H1 (cell line): Measurements from ENCODE around the gene SKIDA1. TPM values are rescaled to one million over a fixed set of nuclear protein-coding genes. Genes with fewer than 3 reads are reported as not detected.

Experiments used
- CTCF ChIA-PET: fragments of 300-600 bp; sonication (Branson Sonifier 250); formaldehyde crosslinking; loops from one replicate; lab custom pipeline; 2021; ENCODE audit not compliant: partially characterized antibody; lab: Charles Lee
- POLR2A ChIA-PET: fragments of 300-600 bp; sonication (Branson Sonifier 250); formaldehyde crosslinking; loops from one replicate; lab custom pipeline; 2021; ENCODE audit warnings: inconsistent platforms; ENCODE audit not compliant: partially characterized antibody; lab: Charles Lee
- DNase-seq, 2 experiments: peaks; one replicate each; pipeline versions ENCODE4 v3.0.0 to v3.0.0-alpha.2; 2010 to 2022; ENCODE audit warnings: low spot score in 2 of 2, low read depth in 1 of 2, mixed read lengths in 1 of 2
- FAIRE-seq: peaks from 2 replicates; lab custom pipeline; 2011; peaks lifted over from hg19 to GRCh38; lab: Jason Lieb, UNC
- H2AFZ ChIP-seq: 2 replicates; pipeline ENCODE4 v1.8.1; 2012; ENCODE audit warnings: low read length, inconsistent platforms
- H2AK5ac ChIP-seq: 2 replicates; pipeline ENCODE4 v1.6.1; 2013; ENCODE audit warnings: low read depth, low read length
- H2BK120ac ChIP-seq: replicated peaks from 2 replicates; pipeline ENCODE3; 2013; ENCODE audit warnings: low read depth, low read length, inconsistent platforms
- H2BK12ac ChIP-seq: 2 replicates; pipeline ENCODE4 v1.6.1; 2013; ENCODE audit warnings: low read depth, low read length
- H2BK15ac ChIP-seq: 2 replicates; pipeline ENCODE4 v1.6.1; 2013; ENCODE audit warnings: low read length
- H2BK20ac ChIP-seq: 2 replicates; pipeline ENCODE4 v1.6.1; 2013; ENCODE audit warnings: low read length
- H2BK5ac ChIP-seq: 2 replicates; pipeline ENCODE4 v1.6.1; 2013; ENCODE audit warnings: low read depth, low read length
- H3K14ac ChIP-seq: 2 replicates; pipeline ENCODE4 v1.6.1; 2013; ENCODE audit warnings: inconsistent platforms; ENCODE audit not compliant: insufficient read length
- H3K18ac ChIP-seq: 2 replicates; pipeline ENCODE4 v1.6.1; 2013; ENCODE audit warnings: low read length; ENCODE audit errors: extremely low read depth
- H3K23ac ChIP-seq: 2 replicates; pipeline ENCODE4 v1.6.1; 2013; ENCODE audit warnings: inconsistent platforms; ENCODE audit not compliant: insufficient read length
- H3K23me2 ChIP-seq: 2 replicates; pipeline ENCODE4 v1.6.1; 2013; ENCODE audit warnings: low read depth, low read length
- H3K27ac ChIP-seq: 2 replicates; pipeline ENCODE4 v1.6.1; 2011; ENCODE audit warnings: low read depth, low read length, inconsistent platforms
- H3K27me3 ChIP-seq, 4 experiments: replicated peaks in 1 of 4; 1 replicate in 1 of 4; 2 replicates in 3 of 4; pipeline versions ENCODE4 v1.6.1 to v1.8.1; 2011 to 2013; ENCODE audit warnings: low read length in 3 of 4, mild to moderate bottlenecking in 3 of 4, inconsistent platforms in 2 of 4, mixed read lengths in 2 of 4, moderate library complexity in 1 of 4; ENCODE audit not compliant: control insufficient read depth in 3 of 4, insufficient read depth in 3 of 4; ENCODE audit errors: extremely low read depth in 1 of 4
- H3K36me3 ChIP-seq, 4 experiments: 2 replicates each; pipeline versions ENCODE4 v1.6.1 to v1.8.1; 2011 to 2013; ENCODE audit warnings: mild to moderate bottlenecking in 4 of 4, low read length in 3 of 4, moderate library complexity in 2 of 4, control low read depth in 1 of 4, inconsistent platforms in 1 of 4; ENCODE audit not compliant: insufficient read depth in 4 of 4, control insufficient read depth in 2 of 4
- H3K4ac ChIP-seq: replicated peaks from 2 replicates; pipeline ENCODE3; 2013; ENCODE audit warnings: low read length, low read depth, mixed read lengths, inconsistent platforms; ENCODE audit not compliant: insufficient read length
- H3K4me1 ChIP-seq, 4 experiments: replicated peaks in 1 of 4; 1 replicate in 1 of 4; 2 replicates in 3 of 4; pipeline versions ENCODE4 v1.6.1 to v1.8.1; 2011 to 2013; ENCODE audit warnings: low read length in 3 of 4, inconsistent platforms in 2 of 4, mixed read lengths in 1 of 4; ENCODE audit not compliant: insufficient read depth in 4 of 4, control insufficient read depth in 3 of 4
- H3K4me2 ChIP-seq, 2 experiments: 2 replicates each; pipeline versions ENCODE4 v1.6.1 to v1.8.1; 2011 to 2013; ENCODE audit warnings: low read depth in 2 of 2, low read length in 2 of 2, control low read depth in 1 of 2, inconsistent platforms in 1 of 2, mild to moderate bottlenecking in 1 of 2; ENCODE audit not compliant: insufficient read depth in 1 of 2
- H3K4me3 ChIP-seq, 4 experiments: fragments of 200-600, 300-600 bp in 1 of 4; sonication (generic), shearing (Covaris generic), sonication (Bioruptor Twin) in 1 of 4; 2 replicates each; pipeline versions ENCODE4 v1.5.1 to v1.8.1; 2011 to 2016; ENCODE audit warnings: low read length in 4 of 4, low read depth in 3 of 4, control low read depth in 2 of 4, inconsistent platforms in 2 of 4, mild to moderate bottlenecking in 2 of 4, mixed read lengths in 1 of 4, moderate library complexity in 1 of 4; ENCODE audit not compliant: insufficient read depth in 2 of 4; ENCODE audit errors: extremely low read depth in 1 of 4
- H3K56ac ChIP-seq: replicated peaks from 2 replicates; pipeline ENCODE3; 2013; ENCODE audit warnings: low read depth, mild to moderate bottlenecking, mixed read lengths, low read length, inconsistent platforms; ENCODE audit not compliant: insufficient read length
- H3K79me1 ChIP-seq: 2 replicates; pipeline ENCODE4 v1.6.1; 2013; ENCODE audit warnings: low read depth, low read length, control low read depth
- H3K79me2 ChIP-seq, 2 experiments: 2 replicates each; pipeline versions ENCODE4 v1.6.1 to v1.8.1; 2012 to 2013; ENCODE audit warnings: low read length in 2 of 2, mild to moderate bottlenecking in 2 of 2, inconsistent platforms in 1 of 2; ENCODE audit not compliant: insufficient read depth in 2 of 2, control insufficient read depth in 1 of 2
- H3K9ac ChIP-seq, 4 experiments: replicated peaks in 1 of 4; 1 replicate in 1 of 4; 2 replicates in 3 of 4; pipeline versions ENCODE4 v1.6.1 to v1.8.1; 2011 to 2013; ENCODE audit warnings: low read depth in 3 of 4, low read length in 3 of 4, control low read depth in 2 of 4, mild to moderate bottlenecking in 2 of 4, moderate library complexity in 2 of 4, inconsistent platforms in 1 of 4; ENCODE audit errors: extremely low read depth in 1 of 4
- H3K9me3 ChIP-seq, 2 experiments: 2 replicates each; pipeline versions ENCODE4 v1.6.1 to v1.8.1; 2012 to 2013; ENCODE audit warnings: mild to moderate bottlenecking in 2 of 2, moderate library complexity in 2 of 2, control low read depth in 1 of 2, inconsistent platforms in 1 of 2, low read depth in 1 of 2, low read length in 1 of 2, mixed read lengths in 1 of 2; ENCODE audit not compliant: insufficient read depth in 2 of 2
- H4K20me1 ChIP-seq, 2 experiments: replicated peaks in 1 of 2; 2 replicates each; pipeline versions ENCODE3 to v1.8.1; 2011 to 2013; ENCODE audit warnings: inconsistent platforms in 2 of 2, low read length in 2 of 2, mild to moderate bottlenecking in 1 of 2; ENCODE audit not compliant: insufficient read depth in 2 of 2, control insufficient read depth in 1 of 2
- H4K5ac ChIP-seq: 2 replicates; pipeline ENCODE4 v1.6.1; 2013; ENCODE audit warnings: low read length, low read depth, mixed read lengths, inconsistent platforms; ENCODE audit not compliant: insufficient read length
- H4K8ac ChIP-seq: 2 replicates; pipeline ENCODE4 v1.8.0; 2013; ENCODE audit warnings: mild to moderate bottlenecking, moderate library complexity, low read length, inconsistent platforms; ENCODE audit not compliant: insufficient read depth; ENCODE audit errors: extremely low read depth
- H4K91ac ChIP-seq: replicated peaks from 2 replicates; pipeline ENCODE3; 2013; ENCODE audit warnings: low read length, mixed read lengths, inconsistent platforms; ENCODE audit not compliant: insufficient read length
- ATF3 ChIP-seq: IDR thresholded peaks from 2 replicates; pipeline ENCODE4 v1.6.1; 2011; ENCODE audit warnings: low read depth, mild to moderate bottlenecking, low read length; ENCODE audit not compliant: insufficient read depth
- CREB1 ChIP-seq: IDR thresholded peaks from 2 replicates; pipeline ENCODE4 v1.6.1; 2012; ENCODE audit warnings: inconsistent platforms
- CTBP2 ChIP-seq: IDR thresholded peaks from 2 replicates; pipeline ENCODE4 v1.7.0; 2011; ENCODE audit warnings: borderline replicate concordance, mild to moderate bottlenecking, moderate library complexity, mixed read lengths, low read length; ENCODE audit not compliant: insufficient read depth, insufficient read length
- CTCF ChIP-seq, 3 experiments: IDR thresholded peaks; 1 replicate in 2 of 3; 2 replicates in 1 of 3; pipeline versions ENCODE4 v1.5.1 to v1.6.1; 2011; ENCODE audit warnings: low read length in 3 of 3, mild to moderate bottlenecking in 3 of 3, inconsistent platforms in 2 of 3, low read depth in 1 of 3, moderate library complexity in 1 of 3; ENCODE audit not compliant: insufficient read depth in 1 of 3; ENCODE audit errors: control extremely low read depth in 1 of 3
- KDM5A ChIP-seq: fragments of 200-600 bp; IDR thresholded peaks from 2 replicates; pipeline ENCODE4 v1.7.1; 2012; ENCODE audit warnings: mild to moderate bottlenecking, low read length, inconsistent platforms, mixed read lengths
- NANOG ChIP-seq: IDR thresholded peaks from 2 replicates; pipeline ENCODE4 v1.6.1; 2011; ENCODE audit warnings: low read length, low read depth, mild to moderate bottlenecking, inconsistent platforms; ENCODE audit not compliant: insufficient read depth, poor library complexity, severe bottlenecking
- TAF1 ChIP-seq: IDR thresholded peaks from 2 replicates; pipeline ENCODE4 v1.6.1; 2011; ENCODE audit warnings: mild to moderate bottlenecking, low read depth, low read length
- WGBS, 2 experiments: shearing (Covaris generic) in 1 of 2; methylation state at CpG; one replicate each; pipeline versions ENCODE4 v1.1.6 to v1.1.7; 2013 to 2015; ENCODE audit warnings: low lambda C conversion rate in 2 of 2, mixed read lengths in 2 of 2, inconsistent platforms in 1 of 2, low coverage in 1 of 2, missing lambda C conversion rate in 1 of 2; ENCODE audit not compliant: insufficient replicate concordance in 2 of 2, insufficient coverage in 1 of 2, insufficient read length in 1 of 2; ENCODE audit errors: extremely low coverage in 1 of 2, missing lambda C conversion rate in 1 of 2; 5-methylcytosine and 5-hydroxymethylcytosine counted together
- polyA plus RNA-seq, 7 experiments: library from polyadenylated mRNA; depleted of rRNA in 3 of 7; stranded (reverse) in 5 of 7; unstranded in 2 of 7; fragments of >200 nt in 5 of 7; fragments of 200-250 nt in 2 of 7; gene quantifications; 1 replicate in 5 of 7; 2 replicates in 1 of 7; 4 replicates in 1 of 7; pipeline versions ENCODE4 v1.2.1 to v1.2.3, GENCODE V29; 2011 to 2013; ENCODE audit warnings: missing spikeins in 2 of 7, mixed read lengths in 2 of 7
- total RNA-seq: library from RNA; stranded (reverse); fragmentation: NEBNext Ultra II Directional; extraction: Animal tissue kit (Norgen Biotek cat#: 25700); gene quantifications from 2 replicates; pipeline ENCODE4 v1.2.1, GENCODE V29; 2021

Gene SKIDA1
- total and polyA plus RNA-seq, 2 of the 8 experiments (the other 6 are each of a cell fraction or from before 2014, with no cell fraction given), result 1.5 to 8.0 TPM

- Histone ChIP-seq H3K79me1 (no peaks in the 10 kb centered on the region), H3K23me2 (peaks cover 26% of the 10 kb centered on the region; the same call in 1 of the 2 replicates), H3K4me1 (peaks cover 0 to 20% (median 7%) of the 10 kb centered on the region in 4 experiments; a peak in 6 of 7 replicates), H3K14ac (no peak overlapping the region), H3K9ac (peak overlapping the region in 3 of 4 experiments; percentile 20 to 56 (median 45); a peak in 4 of 7 replicates), H3K56ac (no peak overlapping the region), H3K4ac (peak overlapping the region; percentile 7), H3K79me2 (peaks cover 0 to 31% of the 10 kb centered on the region in 2 experiments; a peak in 2 of 4 replicates), H3K36me3 (no peaks in the 10 kb centered on the region), H3K4me3 (peak overlapping the region; percentile 48 to 88 (median 70)), H3K18ac (peak overlapping the region; percentile 97), H2BK15ac (no peak overlapping the region; the same call in 1 of the 2 replicates), H3K27ac (no peak overlapping the region), H2BK12ac (peak overlapping the region; percentile 82; the same call in 1 of the 2 replicates), H3K4me2 (peak overlapping the region; percentile 90 to 92), H2AK5ac (no peak overlapping the region), H4K8ac (peak overlapping the region; percentile 90), H3K27me3 (peaks cover 5 to 16% (median 10%) of the 10 kb centered on the region in 4 experiments; a peak in 6 of 7 replicates), H2BK20ac (no peak overlapping the region), H4K5ac (peak overlapping the region; percentile 67), H3K9me3 (no peaks in the 10 kb centered on the region), H2AFZ (no peak overlapping the region), H4K91ac (peak overlapping the region; percentile 3), H2BK120ac (no peak overlapping the region), H2BK5ac (no peak overlapping the region; the same call in 1 of the 2 replicates), H3K23ac (no peak overlapping the region), H4K20me1 (no peaks in the 10 kb centered on the region)
- CTCF ChIA-PET, result interaction anchor here (0.7 to 4.9 kb wide), 20 partner anchors 12 to 253 kb away, joined by 3 to 39 read pairs (median 4); no protein-coding TSS in a partner anchor
- FAIRE-seq (no peak), DNase-seq (peak in 1 of 2 experiments; percentile 79)
- POLR2A ChIA-PET, result interaction anchor here (0.6 to 12.9 kb wide), 10 partner anchors 12 to 481 kb away, joined by 3 to 322 read pairs (median 4); partner anchors contain the start of gene SKIDA1
- 14% methylated on average over 59 of the region's 66 CpGs; no CpG with 5 or more reads in 1 of the 2 experiments for WGBS, 2 experiments
- TF ChIP-seq CTCF (IDR thresholded peaks at IDR 0.05; ENCODE audit: control extremely low read depth in 1 of 3, insufficient read depth in 1 of 3, low read depth in 1 of 3, low read length in 3 of 3) (no peak), CTBP2 (no peak), ATF3 (no peak), NANOG (no peak), TAF1 (0 out of 2 replicates have a peak, but pooled peaks have one; percentile 24), KDM5A (no peak), CREB1 (no peak)
These were observed 31.1 kb downstream of the SKIDA1 start for GRCh38 chr10:21494191-21495001.
